WI38 (cell line): ENCODE data around the gene H2BK1.
A peak's percentile ranks its signal among the peaks of the same experiment; 100 is the strongest.

Experiments used
- H3K4me3 ChIP-seq: 2 replicates; pipeline ENCODE4 v1.5.1; 2011; ENCODE audit warnings: low read depth, mild to moderate bottlenecking, control low read depth, low read length
- TF ChIP-seq, protein P1 (sequence below): IDR thresholded peaks from 2 replicates; pipeline ENCODE4 v1.5.1; 2012; ENCODE audit warnings: low read depth, mild to moderate bottlenecking, control low read depth, low read length

The H2BK1 gene

DNA sequence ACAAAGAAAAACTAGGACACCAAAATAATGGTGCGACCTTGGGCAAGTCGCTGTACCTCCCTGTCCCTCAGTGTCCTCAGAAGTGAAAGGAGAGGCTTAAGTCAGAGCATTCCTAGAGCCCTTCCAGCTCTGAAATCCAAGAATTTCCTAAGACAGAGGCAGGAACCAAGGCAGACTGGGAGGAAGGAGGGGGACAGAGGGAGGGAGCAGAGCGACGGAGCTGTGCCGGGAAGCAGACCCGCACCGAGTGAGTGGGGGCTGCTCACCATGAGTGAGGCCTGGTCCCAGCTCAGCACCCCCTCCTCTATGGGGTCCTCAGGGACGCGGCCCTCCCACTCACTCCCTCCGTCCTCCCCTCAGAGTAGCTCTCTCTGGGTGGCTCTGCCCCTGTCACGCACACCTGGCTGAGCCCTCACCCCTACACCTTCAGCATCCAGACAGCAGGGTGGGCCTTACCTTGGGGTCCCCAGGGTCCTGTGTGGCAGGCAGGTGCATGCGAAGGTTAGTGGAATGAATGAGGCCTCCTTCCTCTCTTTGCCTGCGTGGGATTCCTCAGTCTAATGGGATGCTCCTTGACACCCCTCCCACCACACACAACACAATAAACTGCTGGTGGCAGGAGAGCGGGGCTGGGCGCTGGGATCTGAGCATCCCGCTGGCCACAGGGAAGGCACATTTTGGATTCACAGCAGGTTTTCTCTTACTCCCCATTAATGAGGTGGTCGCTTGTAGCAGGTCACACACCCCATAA, 42.8 kb upstream of the H2BK1 start:
- no peak overlapping the region; the same call in 1 of the 2 replicates for H3K4me3 ChIP-seq
- TF ChIP-seq, protein P1, sequence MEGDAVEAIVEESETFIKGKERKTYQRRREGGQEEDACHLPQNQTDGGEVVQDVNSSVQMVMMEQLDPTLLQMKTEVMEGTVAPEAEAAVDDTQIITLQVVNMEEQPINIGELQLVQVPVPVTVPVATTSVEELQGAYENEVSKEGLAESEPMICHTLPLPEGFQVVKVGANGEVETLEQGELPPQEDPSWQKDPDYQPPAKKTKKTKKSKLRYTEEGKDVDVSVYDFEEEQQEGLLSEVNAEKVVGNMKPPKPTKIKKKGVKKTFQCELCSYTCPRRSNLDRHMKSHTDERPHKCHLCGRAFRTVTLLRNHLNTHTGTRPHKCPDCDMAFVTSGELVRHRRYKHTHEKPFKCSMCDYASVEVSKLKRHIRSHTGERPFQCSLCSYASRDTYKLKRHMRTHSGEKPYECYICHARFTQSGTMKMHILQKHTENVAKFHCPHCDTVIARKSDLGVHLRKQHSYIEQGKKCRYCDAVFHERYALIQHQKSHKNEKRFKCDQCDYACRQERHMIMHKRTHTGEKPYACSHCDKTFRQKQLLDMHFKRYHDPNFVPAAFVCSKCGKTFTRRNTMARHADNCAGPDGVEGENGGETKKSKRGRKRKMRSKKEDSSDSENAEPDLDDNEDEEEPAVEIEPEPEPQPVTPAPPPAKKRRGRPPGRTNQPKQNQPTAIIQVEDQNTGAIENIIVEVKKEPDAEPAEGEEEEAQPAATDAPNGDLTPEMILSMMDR = no peak

DNA sequence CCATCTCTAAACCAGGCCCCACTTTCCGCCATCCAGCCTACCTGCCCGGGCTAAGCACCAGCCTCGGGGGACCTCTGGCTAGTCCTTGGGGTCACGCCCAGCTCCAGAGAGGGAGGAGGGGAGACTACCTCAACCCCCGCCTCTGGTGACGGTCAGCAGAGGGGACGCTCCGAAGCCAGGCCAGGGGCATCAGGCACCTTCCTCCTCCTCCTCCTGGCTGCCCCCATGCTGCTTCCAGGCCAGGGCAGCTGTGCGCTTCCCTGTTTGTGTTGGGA, 42.2 kb upstream of the H2BK1 start:
- peak overlapping the region; percentile 67 for H3K4me3 ChIP-seq
- TF ChIP-seq, protein P1 = no peak

DNA sequence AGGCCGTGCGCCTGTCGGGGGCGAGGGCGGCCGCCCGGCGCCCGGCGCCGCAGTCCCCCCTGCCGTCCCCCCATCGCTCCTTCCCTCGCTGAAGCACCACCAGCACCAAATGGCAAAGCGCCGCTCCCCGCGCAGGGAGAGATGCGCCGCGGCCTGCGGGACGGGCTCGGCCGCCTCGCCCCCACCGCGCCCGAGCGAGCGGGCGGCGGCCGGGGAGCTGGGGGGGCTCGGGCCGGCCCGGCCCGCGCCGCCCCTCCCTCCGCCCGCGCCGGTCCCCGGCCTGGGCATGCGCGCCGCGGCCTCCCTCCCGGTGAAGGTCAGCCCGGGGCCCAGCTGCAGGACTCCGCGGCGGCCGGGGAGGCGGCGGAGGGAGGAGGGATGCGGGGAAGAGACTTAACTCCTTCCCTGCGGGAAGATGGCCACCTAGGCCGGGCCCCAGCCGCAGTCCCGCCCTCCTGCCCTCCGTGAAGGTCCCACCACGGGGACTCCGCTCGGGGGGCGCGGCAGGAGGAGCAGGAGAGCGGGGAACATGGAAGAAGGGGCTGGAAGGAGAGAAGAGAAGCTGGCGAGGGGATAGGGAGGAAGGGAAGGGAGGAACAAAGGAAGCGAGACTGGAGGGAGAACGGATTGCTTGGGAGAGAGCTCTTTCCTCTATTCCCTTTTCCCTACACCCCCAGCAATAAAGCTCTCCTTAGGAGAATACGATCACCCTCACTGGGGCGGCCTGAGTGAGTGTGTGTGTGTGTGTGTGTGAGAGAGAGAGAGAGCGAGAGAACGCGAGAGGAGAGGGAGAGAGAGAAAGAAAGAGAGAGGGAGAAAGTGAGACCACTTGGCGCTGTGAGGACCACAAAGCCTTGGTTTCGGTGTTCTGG, 41.6 kb upstream of the H2BK1 start:
- peak overlapping the region; percentile 67 for H3K4me3 ChIP-seq
- TF ChIP-seq, protein P1 = no peak

DNA sequence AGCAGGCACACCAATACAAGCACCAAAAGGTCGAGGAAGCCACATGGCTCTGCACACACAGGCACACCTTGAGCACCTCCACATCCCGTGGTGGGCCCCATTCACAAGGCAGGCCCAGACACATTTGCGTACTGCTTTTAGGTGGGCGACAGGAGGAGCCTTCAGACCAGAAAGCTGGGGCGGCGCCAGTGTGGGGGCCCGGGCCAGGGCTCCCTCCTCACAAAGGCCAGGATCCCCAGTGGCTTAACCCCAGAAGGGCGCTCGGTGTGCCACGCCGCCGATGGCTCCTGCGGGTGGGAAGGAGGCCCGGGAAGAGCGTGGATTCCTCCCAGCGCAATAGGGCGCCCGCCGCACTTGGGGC, 41.0 kb upstream of the H2BK1 start:
- peak overlapping the region; percentile 53 for H3K4me3 ChIP-seq
- TF ChIP-seq, protein P1 = no peak

DNA sequence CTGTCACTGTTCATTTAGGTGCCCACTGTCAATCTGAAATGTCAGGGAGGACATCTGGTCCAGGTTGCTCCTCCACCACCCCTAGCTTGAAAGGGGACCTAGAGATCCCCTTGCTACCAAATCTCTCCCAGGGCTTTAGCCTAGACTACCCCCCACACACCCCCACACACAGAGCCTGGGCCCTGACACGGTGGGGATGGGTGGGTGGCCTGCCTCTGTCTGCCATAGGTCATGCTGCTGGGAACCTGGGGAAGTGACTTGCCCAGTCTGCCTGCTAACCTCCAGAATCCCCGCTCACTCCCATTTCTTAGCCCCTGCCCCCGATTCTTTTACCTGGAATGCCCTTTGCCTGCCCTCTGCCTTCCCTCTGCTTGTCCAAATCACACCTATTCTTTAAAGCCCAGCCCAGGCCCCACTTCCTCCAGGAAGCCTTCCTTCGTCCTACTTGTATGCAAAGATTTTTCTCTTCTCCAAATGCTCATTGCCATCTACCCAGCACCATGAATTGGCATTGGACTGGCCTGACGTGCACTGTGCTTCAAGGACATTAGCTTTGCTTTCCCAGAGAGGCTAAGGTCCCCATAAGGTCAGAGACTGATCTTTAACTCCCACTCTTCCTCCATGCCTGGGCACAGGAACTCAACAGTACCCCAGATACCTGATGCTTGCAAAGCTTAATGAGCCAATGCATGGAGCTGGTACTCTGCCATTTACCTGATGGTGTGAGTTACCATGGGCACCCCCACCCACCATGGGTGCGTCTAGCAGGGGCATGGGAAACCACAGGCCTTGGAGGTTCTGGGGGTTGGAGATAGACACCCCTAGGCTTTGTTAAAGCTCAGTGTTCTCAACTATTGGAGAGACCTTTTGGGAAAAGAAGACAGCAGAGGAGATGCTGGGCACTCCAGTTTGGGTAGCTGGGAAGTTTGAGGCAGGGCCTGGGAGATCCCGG, 40.2 kb upstream of the H2BK1 start:
- H3K4me3 ChIP-seq = no peak overlapping the region
- TF ChIP-seq, protein P1 = no peak

DNA sequence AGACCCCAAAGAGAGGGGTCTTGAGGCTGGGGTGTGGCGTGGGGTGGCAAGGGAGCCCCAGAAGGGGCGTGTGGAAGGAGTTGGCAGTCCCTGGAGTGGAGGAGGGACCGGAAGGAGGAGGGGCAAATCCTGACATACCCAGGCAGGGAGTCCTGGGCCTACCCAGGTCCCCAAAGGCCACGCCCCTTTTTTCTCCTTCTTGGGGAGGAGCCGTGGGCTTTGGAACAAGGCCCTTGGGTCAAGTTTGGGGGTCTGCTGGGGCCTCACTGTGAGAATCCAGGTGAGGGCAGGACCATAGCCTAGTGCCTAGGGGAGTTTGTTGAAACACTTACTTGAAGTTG, 39.4 kb upstream of the H2BK1 start:
- TF ChIP-seq, protein P1 = no peak
- no peak overlapping the region for H3K4me3 ChIP-seq
